ENCODE results near the gene PDS5B.

DNA sequence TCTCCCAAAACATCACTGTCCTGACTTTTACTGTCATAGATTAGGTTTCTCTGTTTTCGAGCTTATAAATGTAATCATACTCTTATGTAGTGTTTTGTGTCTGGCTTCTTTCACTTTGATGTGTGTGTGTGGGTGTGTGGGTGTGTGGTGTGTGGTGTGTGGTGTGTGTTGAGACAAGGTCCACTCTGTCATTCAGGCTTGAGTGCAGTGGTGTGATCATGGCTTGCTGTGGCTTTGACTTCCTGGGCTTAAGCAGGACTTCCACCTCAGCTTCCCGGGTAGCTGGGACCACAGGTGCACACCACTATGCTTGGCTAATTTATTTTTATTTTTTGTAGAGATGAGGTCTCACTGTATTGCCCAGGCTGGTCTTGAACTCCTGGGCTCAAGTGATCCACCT, 59.6 kb downstream of the PDS5B start:
- no peak for TF ChIP-seq KDM5A (IDR thresholded peaks at IDR 0.05; ENCODE audit: low read length)
- no peak for TF ChIP-seq FOSL1 (IDR thresholded peaks at IDR 0.05; ENCODE audit: insufficient read depth, low read depth, low read length)
- TF ChIP-seq RXRA (IDR thresholded peaks at IDR 0.05; ENCODE audit: insufficient read depth, low read depth, low read length), result no peak
- no peak for TF ChIP-seq POLR2A (IDR thresholded peaks at IDR 0.05; ENCODE audit: control extremely low read depth in 1 of 2, low read depth in 2 of 2, low read length in 2 of 2)
- TF ChIP-seq SRF (IDR thresholded peaks at IDR 0.05; ENCODE audit: low read depth, low read length), result no peak
- TF ChIP-seq EP300 (IDR thresholded peaks at IDR 0.05; ENCODE audit: borderline replicate concordance in 1 of 2, low read depth in 2 of 2, low read length in 2 of 2), result no peak
- TF ChIP-seq, protein P1, sequence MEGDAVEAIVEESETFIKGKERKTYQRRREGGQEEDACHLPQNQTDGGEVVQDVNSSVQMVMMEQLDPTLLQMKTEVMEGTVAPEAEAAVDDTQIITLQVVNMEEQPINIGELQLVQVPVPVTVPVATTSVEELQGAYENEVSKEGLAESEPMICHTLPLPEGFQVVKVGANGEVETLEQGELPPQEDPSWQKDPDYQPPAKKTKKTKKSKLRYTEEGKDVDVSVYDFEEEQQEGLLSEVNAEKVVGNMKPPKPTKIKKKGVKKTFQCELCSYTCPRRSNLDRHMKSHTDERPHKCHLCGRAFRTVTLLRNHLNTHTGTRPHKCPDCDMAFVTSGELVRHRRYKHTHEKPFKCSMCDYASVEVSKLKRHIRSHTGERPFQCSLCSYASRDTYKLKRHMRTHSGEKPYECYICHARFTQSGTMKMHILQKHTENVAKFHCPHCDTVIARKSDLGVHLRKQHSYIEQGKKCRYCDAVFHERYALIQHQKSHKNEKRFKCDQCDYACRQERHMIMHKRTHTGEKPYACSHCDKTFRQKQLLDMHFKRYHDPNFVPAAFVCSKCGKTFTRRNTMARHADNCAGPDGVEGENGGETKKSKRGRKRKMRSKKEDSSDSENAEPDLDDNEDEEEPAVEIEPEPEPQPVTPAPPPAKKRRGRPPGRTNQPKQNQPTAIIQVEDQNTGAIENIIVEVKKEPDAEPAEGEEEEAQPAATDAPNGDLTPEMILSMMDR (IDR thresholded peaks at IDR 0.05; ENCODE audit: control extremely low read depth in 1 of 3, insufficient read depth in 1 of 3, low read depth in 1 of 3, low read length in 3 of 3), result no peak
- TF ChIP-seq, protein P2, sequence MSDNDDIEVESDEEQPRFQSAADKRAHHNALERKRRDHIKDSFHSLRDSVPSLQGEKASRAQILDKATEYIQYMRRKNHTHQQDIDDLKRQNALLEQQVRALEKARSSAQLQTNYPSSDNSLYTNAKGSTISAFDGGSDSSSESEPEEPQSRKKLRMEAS (IDR thresholded peaks at IDR 0.05), result no peak
- TF ChIP-seq RFX5 (IDR thresholded peaks at IDR 0.05; ENCODE audit: borderline replicate concordance, low read depth, low read length), result no peak
- TF ChIP-seq SIX5 (IDR thresholded peaks at IDR 0.05; ENCODE audit: low read depth, low read length), result no peak
- TF ChIP-seq POLR2AphosphoS5 (IDR thresholded peaks at IDR 0.05; ENCODE audit: low read depth, low read length), result no peak

Data from H1 (cell line).